Fibroblast of skin of left biceps (primary cell): ENCODE measurements around the gene PCDHGA1.
"Not testable (repeated sequence)": the region's sequence is repeated elsewhere in the genome, so short reads cannot be mapped to it uniquely, and the experiment has no call there.

Experiments used
- DNase-seq, 2 experiments: peaks; one replicate each; pipeline ENCODE4 v3.0.0-alpha.2; 2013; ENCODE audit warnings: low read depth in 2 of 2

PCDHGA1 gene

DNA sequence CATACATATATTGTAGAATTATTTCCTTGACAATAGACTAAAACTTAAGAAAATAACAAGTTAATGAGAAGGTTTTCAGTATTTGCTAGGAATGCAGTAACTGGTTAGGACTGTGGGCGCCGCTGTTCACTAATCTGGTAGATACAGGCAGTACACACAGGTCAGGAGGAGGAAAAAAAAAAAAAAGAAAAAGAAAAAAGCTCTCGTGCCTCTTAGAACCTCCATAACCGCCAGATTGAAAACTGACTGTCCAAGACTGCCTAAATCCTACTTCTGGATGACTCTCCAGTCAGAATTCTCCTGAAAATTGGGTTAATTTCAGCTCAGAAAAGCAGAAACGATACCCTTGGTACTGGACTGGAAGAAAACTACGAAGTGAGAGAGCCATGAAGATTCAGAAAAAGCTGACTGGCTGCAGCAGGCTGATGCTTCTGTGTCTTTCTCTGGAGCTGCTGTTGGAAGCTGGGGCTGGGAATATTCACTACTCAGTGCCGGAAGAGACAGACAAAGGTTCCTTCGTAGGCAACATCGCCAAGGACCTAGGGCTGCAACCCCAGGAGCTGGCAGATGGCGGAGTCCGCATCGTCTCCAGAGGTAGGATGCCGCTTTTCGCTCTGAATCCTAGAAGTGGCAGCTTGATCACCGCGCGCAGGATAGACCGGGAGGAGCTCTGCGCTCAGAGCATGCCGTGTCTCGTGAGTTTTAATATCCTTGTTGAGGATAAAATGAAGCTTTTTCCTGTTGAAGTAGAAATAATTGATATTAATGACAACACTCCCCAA is at the start of gene PCDHGA1:
TSS of gene PCDHGA1 (plus strand) at position 216 of the 782 bp plus-strand sequence.
- no peak for DNase-seq

DNA sequence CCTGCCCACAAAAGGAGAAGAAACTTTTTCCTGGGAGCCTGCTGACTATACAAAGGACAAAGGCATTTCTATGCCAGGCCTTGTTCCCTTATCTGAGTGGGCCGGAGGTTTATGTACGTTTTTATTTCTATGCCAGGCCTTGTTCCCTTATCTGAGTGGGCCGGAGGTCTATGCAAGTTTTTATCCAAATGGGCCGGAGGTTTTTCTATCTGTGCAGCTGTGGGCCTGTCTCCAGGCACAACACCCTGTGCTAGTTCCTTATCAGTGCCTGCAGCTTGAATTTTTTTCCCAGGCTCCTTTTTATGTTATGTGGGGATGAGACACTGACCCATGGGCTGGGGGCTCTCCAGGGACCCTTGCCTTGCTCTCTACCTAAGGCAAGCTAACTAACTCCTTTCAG is 31.9 kb upstream of the PCDHGA1 start:
- no peak for DNase-seq

DNA sequence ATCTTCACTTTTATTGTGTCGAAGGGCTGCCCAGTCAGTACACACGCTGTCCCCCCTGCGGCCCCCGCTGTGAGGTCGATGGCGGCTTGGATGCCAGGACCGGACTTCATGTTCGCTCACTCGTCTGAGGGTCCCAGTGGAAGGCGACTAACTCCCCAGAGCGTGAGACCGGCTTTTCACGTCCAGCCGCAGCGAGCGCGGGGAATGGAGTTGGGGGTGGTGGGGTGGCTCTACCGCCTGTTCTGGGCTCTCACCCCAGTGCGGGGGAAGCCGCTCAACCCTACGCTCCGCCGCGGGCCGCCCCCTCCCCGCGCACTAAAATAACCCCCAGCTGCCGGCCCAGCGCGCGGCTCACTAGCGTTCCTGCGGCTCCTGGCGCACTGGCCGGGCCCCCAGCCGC is 26.6 kb upstream of the PCDHGA1 start, which contains the start of gene SLC25A2:
TSS of gene SLC25A2 (minus strand) at position 294 of the 400 bp plus-strand sequence. CDS start at position 110, 184 bp downstream.
- DNase-seq = no peak

DNA sequence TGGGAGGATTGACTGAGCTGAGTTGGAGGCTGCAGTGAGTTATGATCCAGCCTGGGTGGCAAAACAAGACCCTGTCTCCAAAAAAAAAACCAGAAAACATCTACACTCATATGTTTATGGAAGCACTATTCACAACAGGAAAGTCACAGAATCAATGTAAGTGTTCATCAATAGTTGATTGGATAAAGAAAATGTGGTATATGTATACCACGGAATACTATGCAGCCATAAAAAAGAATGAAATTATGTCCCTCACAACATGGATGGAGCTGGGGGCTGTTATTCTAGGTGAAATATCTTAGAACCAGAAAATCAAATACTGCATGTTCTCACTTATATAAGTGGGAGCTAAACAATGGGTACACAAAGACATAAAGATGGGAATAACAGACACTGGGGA is 23.7 kb upstream of the PCDHGA1 start:
- DNase-seq = no peak

DNA sequence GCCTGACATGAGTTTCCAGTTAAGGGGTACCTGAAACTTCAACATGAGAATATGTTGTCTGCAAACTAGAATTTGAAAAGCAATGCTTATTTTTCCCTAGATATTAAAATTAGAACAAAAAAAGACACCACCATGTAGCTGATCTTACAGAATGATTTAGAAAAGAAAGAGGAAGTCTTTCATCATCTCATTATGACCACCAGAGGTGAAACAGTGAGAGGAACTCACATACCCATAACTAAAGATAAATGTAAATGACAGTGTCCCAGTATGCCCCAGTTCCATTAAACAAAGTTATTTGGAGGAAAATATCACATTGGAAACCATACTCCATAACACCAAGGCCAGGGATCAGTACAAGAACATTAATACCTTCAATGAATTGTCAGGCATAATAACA is 16.6 kb upstream of the PCDHGA1 start:
- DNase-seq = no peak

DNA sequence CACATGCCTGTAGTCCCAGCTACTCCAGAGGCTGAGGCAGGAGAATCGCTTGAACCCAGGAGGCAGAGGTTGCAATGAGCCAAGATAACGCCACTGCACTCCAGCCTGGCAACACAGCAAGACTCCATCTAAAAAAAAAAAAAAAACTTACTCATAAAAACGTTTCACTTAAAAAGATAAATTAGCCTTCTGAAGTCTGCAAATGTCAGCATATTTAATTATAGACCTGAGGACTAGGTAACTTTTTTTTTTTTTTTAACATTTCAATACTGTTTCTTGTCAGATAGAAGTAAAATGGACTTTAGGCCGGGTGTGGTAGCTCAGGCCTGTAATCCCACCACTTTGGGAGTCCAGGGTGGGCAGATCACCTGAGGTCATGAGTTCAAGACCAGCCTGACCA is 13.4 kb upstream of the PCDHGA1 start:
- DNase-seq = not testable (repeated sequence)

DNA sequence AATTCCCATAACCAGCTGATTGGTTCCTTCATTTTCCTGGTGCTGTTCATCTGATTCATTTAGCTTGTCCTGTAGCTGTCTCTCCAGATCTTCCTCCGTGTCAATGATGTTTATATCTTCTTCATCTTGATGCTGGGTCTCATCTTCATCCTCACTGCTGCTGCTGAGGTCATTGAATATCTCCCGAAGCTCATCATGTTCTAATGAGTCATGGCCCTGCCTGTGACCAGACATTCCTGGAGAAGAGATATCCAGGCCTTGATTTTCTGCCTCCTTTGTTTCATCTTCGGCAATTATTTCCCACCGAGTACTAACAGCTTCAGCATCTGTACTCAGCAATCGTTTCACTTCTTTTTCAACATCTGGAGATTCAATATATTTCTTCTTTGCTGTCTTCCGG is 11.1 kb upstream of the PCDHGA1 start:
- DNase-seq = no peak

DNA sequence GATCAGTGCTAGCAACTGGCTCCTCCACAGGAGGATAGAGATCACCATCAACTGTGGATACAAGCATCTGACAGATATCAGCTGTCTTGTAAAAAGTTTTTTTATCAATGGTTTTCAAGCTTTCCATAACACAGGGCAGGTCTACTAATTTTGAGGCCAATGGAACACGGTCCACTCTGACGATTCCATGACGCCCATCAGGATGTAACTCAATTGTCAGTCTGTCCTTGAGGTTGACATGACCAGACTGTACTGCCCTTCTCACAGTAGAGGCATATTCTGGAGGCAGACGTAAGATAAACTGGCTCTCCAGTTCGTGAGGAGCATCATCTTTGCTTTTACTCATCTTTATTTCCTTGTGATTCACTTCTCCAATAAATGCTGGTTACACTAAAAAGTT is 10.6 kb upstream of the PCDHGA1 start:
- DNase-seq = no peak

DNA sequence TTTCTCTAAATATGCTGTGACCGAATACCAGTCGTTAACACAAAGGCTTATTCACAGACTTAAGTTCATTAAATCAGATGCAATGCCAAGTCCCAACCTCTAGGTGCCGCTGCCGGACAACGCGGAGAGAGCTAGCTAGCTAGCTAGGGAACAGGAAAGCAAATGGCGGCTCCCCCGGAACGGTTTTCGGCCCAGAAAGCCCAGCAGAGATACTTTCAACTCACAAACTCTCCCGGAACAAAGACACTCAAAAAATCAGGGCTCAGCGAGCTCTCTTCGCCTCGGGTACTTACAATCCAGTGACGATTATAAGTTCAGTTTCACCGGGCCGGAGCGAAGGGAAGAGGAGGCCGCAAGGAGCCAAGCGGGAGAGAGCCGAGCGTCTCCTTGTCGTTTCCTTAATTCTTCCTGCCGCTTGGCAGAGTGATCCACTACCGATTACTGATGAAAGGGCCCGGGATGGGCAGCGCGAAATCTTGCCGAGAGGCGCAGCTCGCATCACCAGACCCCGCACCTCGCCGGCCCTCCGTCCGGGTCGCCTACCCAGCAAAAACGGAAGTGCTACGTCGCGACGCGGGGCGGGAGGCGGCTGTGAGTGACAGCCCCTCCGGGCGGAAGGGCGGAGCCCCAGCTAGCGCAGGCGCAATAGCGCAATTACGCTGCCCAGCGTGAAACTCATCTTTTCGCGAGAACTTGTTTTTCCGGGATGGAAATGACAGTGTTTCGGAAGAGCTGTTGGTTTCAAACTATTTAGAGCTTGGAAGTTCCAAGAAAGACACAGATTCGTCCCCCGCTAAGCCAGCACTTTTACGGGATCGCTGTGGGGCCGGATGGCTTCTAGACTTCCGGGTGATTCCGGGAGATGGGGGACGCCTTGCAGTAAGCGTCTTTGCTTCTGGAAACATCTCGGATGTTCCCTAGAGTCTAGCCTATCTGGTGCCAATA is 9.8 kb upstream of the PCDHGA1 start, which contains the start of gene TAF7:
TSS of gene TAF7 (minus strand) at position 560 of the 945 bp plus-strand sequence. CDS start 740 bp downstream, outside the sequence.
- DNase-seq = peak; percentile 79 to 81

DNA sequence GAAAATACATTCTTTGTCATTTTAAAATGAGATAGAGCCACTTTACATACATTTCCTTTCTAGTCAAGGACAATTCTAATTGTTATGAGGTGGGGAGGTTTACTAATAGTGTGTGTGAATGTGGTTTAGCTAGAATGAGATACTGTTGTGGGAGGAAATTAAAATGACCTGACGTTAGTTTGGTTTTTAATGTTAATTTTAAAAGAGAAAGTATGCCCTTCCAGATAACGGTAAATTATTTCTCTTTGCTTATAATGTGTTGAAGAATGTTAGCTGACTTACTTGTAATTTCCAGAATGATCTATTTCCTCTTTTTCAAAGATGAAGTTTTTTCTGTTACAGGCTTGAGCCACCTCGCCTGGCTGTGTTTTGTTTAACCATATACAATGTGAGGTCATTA is 8.1 kb upstream of the PCDHGA1 start:
- DNase-seq = no peak

DNA sequence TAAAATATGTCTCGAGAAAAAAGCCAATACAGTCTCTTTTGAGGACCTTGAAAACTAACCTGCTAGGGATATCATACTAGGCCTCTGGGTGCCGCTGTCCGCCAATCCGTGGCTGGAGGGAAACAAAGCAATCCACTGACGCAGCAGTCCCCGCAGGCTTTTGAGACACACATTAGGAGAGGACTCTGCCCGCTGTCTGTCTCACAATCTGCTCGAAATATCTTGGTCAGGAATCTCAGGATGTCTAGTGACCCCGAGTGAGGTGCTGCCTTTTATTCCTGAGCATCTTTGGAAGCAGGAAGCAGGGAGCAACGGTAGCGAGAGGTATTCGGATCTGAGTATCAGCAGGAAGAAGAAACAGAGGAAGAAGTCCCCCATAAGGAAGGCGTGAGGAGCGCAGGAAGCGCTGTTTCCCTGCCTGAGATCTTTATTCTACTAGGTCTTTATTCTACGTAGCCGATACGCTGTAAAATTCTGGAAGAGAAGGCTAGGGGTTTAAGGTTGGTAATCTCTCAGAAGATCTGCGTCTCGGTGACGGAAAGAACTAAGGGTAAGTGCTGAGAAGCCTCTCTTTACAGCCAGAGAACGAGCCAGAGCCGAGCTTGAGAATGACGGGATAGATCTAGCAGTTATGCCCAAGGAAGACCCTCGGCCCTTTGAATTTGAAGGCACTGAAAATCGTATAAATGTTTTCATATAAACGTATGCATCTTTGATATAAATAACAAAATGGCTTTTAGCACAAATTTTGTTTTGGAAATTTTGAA is 4.0 kb upstream of the PCDHGA1 start:
- no peak for DNase-seq

DNA sequence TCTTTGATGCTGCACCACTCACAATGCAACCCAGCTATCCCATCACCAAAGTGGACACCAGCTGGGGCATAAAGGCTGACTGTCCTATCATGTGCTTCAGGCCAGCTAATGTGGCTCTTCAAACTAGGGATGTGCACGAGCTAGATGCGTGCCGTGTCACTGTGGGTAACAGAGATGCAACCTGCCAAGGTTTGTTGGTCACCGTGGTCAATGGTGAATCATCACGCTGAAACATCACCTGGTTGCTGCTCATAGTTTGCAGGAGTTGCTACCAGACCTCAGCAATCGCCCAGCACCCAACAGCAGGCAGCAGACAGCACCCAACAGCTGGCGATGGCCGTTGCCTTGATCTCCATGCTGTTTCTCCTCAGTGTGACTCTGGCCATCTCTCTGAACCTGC is 2.1 kb upstream of the PCDHGA1 start:
- no peak for DNase-seq

DNA sequence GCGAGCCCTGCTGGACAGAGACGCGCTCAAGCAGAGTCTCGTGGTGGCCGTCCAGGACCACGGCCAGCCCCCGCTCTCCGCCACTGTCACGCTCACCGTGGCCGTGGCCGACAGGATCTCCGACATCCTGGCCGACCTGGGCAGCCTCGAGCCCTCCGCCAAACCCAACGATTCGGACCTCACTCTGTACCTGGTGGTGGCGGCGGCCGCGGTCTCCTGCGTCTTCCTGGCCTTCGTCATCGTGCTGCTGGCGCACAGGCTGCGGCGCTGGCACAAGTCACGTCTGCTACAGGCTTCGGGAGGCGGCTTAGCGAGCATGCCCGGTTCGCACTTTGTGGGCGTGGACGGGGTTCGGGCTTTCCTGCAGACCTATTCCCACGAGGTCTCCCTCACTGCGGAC is 2.3 kb downstream of the PCDHGA1 start:
- not testable (repeated sequence) for DNase-seq

DNA sequence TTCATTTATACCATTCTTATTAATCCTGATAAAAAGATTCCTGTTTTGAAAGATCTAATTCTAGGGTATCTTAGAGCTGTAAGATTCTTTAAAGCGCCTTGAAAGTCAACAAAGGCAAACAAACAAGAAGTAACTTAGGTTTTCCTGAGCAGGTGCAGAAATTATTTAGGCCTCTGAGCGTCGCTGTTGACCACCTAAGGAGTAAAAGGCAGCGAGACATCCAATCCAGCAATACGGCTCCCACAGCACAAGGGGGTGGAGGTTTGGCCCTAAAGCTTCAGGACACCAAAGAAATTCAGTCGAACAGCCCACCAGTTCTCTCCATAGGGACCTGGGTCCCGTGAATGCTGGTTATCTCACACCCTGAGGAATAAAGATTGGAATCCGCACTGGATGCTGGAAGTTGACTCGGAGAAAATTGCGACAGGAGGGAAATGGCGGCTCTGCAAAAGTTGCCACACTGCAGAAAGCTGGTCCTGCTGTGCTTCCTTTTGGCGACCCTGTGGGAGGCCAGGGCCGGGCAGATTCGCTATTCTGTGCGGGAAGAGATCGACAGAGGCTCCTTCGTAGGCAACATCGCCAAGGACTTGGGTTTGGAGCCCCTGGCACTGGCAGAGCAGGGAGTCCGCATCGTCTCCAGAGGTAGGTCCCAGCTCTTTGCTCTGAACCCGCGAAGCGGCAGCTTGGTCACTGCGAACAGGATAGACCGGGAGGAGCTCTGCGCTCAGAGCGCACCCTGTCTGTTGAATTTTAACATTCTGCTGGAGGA is 8.4 kb downstream of the PCDHGA1 start, which contains the start of gene PCDHGA2:
TSS of gene PCDHGA2 (plus strand) at position 223 of the 769 bp plus-strand sequence.
- DNase-seq = no peak

DNA sequence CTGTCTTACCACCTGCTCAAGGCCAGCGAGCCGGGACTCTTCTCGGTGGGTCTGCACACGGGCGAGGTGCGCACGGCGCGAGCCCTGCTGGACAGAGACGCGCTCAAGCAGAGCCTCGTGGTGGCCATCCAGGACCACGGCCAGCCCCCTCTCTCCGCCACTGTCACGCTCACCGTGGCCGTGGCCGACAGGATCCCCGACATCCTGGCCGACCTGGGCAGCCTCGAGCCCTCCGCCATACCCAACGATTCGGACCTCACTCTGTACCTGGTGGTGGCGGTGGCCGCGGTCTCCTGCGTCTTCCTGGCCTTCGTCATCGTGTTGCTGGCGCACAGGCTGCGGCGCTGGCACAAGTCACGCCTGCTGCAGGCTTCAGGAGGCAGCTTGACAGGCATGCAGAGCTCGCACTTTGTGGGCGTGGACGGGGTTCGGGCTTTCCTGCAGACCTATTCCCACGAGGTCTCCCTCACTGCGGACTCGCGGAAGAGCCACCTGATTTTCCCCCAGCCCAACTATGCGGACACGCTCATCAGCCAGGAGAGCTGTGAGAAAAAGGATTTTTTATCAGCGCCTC is 10.6 kb downstream of the PCDHGA1 start:
- not testable (repeated sequence) for DNase-seq

DNA sequence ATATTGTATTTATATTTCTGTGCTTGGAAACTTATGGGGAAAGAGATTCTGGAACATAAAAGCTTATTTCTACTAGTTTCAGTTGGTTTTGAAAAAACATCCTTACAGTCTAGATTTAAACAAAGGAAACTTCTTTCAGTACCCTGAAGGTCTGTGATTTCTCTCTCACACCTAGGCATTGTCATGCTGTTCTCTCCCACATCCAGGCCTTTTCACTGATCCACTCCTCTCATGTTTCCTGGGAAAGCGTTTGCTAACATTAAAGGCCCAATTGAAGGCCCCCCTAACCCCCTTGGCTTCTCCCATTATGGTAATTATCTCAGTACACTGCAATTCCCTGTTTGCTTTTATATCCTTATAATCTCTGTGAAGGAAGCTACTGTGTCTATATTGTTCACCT is 12.5 kb downstream of the PCDHGA1 start:
- no peak for DNase-seq

DNA sequence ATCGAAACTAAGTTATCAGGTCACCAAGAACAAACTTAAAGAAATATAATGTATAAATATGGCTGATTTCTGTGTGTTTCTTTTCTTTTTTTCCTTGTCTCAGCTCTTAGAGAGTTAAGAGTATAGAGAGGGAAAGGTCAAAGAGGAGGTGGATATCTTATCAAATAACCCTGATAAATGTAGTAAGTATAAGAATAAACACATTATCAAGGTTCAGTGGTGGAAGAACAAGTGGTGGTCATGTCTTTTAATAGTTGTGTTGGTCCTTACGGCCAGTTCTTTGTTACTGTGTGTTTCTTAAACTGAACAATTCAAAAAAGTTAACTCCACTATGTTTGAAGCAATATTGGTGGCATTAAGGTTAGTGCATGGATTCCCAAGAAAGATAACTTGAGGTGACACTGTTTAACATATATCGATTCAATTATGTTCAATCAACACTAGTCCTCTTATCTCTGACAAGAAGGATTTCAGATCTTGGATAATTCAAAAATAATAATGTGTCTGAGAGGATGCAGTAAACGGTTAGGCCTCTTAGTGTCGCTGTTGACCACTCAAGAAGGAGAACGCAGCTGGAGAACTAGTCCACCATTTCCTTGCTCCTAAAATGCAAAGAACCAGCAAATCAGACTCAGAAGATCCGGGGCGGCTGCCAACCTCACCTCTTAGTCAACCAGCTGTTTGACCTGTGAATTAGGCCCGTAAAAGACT is 13.1 kb downstream of the PCDHGA1 start, which contains the start of gene PCDHGA3:
TSS of gene PCDHGA3 (plus strand) at position 588 of the 711 bp plus-strand sequence. CDS start 205 bp downstream, outside the sequence.
- no peak for DNase-seq

DNA sequence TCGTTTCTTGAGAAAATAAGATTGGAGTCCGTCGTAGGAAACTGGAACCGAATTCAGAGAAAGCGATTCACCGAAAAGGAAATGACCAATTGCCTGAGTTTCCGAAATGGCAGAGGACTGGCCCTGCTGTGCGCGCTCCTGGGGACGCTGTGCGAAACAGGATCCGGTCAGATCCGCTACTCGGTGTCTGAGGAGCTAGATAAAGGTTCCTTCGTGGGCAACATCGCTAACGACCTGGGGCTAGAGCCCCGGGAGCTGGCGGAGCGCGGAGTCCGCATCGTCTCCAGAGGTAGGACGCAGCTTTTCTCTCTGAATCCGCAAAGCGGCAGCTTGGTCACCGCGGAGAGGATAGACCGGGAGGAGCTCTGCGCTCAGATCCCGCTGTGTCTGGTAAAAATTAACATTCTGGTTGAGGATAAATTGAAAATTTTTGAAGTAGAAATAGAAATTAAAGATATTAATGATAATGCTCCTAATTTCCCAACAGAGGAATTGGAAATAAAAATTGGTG is 13.7 kb downstream of the PCDHGA1 start:
- no peak for DNase-seq

DNA sequence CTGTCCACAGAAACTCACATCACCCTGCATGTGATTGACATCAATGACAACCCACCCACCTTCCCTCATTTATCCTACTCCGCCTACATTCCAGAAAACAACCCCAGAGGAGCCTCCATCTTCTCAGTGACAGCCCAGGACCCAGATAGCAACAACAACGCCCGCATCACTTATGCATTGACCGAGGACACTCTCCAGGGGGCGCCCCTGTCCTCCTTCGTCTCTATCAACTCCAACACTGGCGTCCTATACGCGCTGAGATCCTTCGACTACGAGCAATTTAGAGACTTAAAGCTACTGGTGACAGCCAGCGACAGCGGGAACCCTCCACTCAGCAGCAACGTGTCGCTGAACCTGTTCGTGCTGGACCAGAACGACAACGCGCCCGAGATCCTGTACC is 15.0 kb downstream of the PCDHGA1 start:
- DNase-seq = no peak
